ENCODE measurements around the gene PUS7.

The PUS7 gene

DNA sequence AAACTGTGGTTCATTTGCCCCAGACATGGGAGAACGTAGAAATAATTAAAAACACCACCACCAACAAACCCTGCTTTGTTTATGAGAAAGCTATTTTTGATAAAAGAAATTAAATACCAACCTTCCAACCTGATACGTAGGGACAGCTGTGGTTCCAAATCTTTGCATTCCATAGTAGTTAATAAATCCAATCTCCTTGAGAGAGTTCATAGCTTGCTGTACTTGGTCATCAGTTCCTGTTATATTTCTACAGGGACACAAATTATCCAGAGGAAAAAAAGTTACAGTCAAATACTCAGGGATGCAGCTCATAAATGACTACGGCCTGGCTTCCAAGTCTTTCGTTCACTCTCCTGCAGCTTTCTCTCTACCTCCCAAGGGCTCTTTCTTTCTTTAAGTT lies 41.1 kb downstream of the PUS7 start:
- H3K4me3 ChIP-seq (ENCODE audit: low read depth, low read length): no peak overlapping the region
- TF ChIP-seq, protein P1, sequence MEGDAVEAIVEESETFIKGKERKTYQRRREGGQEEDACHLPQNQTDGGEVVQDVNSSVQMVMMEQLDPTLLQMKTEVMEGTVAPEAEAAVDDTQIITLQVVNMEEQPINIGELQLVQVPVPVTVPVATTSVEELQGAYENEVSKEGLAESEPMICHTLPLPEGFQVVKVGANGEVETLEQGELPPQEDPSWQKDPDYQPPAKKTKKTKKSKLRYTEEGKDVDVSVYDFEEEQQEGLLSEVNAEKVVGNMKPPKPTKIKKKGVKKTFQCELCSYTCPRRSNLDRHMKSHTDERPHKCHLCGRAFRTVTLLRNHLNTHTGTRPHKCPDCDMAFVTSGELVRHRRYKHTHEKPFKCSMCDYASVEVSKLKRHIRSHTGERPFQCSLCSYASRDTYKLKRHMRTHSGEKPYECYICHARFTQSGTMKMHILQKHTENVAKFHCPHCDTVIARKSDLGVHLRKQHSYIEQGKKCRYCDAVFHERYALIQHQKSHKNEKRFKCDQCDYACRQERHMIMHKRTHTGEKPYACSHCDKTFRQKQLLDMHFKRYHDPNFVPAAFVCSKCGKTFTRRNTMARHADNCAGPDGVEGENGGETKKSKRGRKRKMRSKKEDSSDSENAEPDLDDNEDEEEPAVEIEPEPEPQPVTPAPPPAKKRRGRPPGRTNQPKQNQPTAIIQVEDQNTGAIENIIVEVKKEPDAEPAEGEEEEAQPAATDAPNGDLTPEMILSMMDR (IDR thresholded peaks at IDR 0.05; ENCODE audit: insufficient read depth, low read depth, low read length, missing control alignments): no peak
- DNase-seq (ENCODE audit: low read depth): no peak

DNA sequence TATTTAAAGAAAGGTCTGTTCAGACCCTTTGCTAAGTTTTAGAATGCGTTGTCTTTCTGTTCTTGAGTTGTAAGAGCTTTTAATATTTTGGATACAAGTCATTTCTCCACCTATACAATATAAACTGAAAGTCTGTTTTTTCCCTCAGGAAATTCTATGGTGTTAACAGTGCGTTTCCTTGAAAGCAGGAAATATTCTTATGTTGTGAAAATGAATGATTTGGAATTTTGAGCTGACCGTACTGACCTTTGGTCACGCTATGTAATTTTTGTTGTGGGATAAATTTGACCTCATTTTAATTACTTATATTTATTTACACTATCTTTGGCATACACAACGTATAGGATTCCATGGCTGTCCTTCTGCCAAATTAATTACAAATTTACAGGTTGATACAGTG lies 43.5 kb downstream of the PUS7 start:
- DNase-seq (ENCODE audit: low read depth): no peak
- no peak overlapping the region for H3K4me3 ChIP-seq (ENCODE audit: low read depth, low read length)
- TF ChIP-seq, protein P1 (IDR thresholded peaks at IDR 0.05; ENCODE audit: insufficient read depth, low read depth, low read length, missing control alignments): no peak

DNA sequence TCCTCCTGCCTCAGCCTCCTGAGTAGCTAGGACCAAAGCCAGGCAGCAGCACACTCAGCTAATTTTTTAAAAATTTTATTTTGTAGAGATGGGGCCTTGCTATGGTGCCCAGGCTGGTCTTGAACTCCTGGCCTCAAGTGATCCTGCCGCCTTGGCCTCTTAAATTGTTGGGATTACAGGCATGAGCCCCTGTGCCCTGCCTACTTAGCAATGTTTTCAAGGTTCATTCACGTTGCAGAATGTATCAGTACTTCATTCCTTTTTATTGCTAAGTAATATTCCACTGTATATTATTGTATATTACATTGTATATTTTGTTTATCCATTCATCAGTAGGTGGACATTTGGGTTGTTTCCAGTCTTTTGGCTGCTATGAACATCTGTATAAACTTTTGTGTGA lies 44.2 kb downstream of the PUS7 start:
- H3K4me3 ChIP-seq (ENCODE audit: low read depth, low read length): no peak overlapping the region
- TF ChIP-seq, protein P1 (IDR thresholded peaks at IDR 0.05; ENCODE audit: insufficient read depth, low read depth, low read length, missing control alignments): no peak
- no peak for DNase-seq (ENCODE audit: low read depth)

DNA sequence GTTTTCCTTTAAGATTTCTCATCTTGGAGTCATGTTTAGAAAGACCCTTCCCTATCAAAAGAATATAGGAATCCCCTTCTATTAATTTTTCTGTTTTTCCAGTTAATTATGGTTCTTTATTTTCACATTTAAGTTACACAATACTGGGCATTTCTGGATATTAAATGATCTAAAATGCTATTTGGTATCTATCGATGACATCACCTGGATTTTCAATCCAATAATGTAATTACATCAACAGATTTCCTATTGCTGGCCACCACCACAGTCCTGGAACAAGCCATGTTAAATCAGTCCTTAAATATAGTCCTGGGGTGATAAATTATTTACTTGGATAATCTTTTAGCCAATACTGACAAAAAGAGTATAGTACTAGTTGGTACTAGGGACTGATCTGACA lies 48.0 kb downstream of the PUS7 start:
- no peak for DNase-seq (ENCODE audit: low read depth)
- no peak overlapping the region for H3K4me3 ChIP-seq (ENCODE audit: low read depth, low read length)
- TF ChIP-seq, protein P1 (IDR thresholded peaks at IDR 0.05; ENCODE audit: insufficient read depth, low read depth, low read length, missing control alignments): no peak

DNA sequence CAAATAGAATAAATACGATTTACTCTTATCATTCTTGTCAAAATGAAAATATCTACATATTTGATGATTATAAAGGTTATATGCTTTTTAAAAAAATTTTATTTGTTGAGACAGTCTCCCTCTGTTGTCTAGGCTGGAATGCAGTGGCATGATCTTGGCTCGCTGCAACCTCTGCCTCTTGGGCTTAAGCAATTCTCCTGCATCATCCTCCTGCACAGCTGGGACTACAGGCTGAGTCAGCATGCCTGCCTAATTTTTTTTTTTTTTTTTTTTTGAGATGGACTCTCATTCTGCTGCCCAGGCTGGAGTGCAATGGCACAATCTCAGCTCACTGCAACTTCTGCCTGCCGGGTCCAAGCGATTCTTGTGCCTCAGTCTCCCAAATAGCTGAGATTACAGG lies 48.9 kb downstream of the PUS7 start:
- no peak overlapping the region for H3K4me3 ChIP-seq (ENCODE audit: low read depth, low read length)
- DNase-seq (ENCODE audit: low read depth): no peak
- TF ChIP-seq, protein P1 (IDR thresholded peaks at IDR 0.05; ENCODE audit: insufficient read depth, low read depth, low read length, missing control alignments): no peak

DNA sequence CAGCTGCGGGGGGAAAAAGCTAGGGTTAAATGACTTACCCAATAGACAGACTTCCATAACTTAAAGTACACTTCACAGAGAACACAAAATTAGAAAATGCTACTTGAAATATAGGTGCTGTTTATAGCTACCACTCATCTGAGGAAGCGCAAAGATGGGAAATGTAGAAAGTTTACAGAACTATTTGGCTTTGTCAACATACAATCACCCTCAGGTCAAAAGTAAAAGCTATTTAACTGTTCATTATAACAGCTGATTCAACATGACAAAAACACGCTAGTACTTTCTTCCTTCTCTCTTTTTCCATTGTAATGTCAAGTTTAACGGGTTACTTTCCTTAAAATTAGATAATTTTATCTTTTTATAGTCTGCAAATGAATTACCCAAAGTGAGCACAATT lies 51.2 kb downstream of the PUS7 start:
- no peak overlapping the region for H3K4me3 ChIP-seq (ENCODE audit: low read depth, low read length)
- TF ChIP-seq, protein P1 (IDR thresholded peaks at IDR 0.05; ENCODE audit: insufficient read depth, low read depth, low read length, missing control alignments): no peak
- no peak for DNase-seq (ENCODE audit: low read depth)

DNA sequence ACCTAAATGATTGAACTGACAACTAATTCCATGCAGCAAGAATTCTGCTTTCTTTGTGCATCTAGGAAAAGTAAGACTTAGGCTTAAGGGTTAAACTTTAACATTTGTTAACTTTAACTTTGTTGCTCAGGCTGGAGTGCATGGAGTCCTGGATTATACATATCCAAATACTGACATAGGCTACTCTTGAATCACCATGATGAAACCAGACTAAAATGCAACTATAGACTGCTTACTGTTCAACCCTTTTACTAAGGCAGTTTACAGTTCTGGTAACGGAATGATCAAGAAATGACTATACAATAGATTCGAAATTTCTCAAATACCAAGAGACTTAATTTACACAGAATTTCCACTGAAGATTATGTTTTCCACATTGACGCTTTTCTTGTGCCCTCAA lies 52.0 kb downstream of the PUS7 start:
- TF ChIP-seq, protein P1 (IDR thresholded peaks at IDR 0.05; ENCODE audit: insufficient read depth, low read depth, low read length, missing control alignments): no peak
- H3K4me3 ChIP-seq (ENCODE audit: low read depth, low read length): no peak overlapping the region
- no peak for DNase-seq (ENCODE audit: low read depth)

Measured in GM12865 (cell line).